ENCODE measurements around the gene SLC17A4.

SLC17A4 gene

DNA sequence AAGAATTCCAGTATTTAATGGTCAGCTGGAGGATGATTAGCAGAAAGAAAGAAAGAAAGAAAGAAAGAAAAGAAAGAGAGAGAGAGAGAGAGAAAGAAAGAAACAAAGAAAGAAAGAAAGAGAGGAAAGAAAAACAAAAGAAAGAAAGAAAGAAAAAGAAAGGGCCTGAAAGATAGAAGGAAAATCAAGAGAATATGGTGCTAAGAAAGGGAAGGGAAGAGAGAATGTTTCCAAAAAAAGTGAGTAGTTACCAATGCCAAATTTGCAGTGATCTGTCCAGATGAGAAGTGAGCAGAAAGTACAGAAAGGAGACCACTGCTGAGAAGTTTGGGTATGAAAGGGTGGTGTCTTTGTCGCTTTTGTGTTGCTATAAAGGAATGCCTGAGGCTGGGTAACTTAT is 26.6 kb downstream of the SLC17A4 start:
- no peak for DNase-seq (ENCODE audit: low read depth)
- H3K4me3 ChIP-seq (ENCODE audit: low read depth, low read length) = no peak overlapping the region
- TF ChIP-seq, protein P1, sequence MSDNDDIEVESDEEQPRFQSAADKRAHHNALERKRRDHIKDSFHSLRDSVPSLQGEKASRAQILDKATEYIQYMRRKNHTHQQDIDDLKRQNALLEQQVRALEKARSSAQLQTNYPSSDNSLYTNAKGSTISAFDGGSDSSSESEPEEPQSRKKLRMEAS (IDR thresholded peaks at IDR 0.05; ENCODE audit: low read depth, low read length) = no peak
- TF ChIP-seq MYC (IDR thresholded peaks at IDR 0.05; ENCODE audit: low read depth, low read length) = no peak
- TF ChIP-seq POLR2A (IDR thresholded peaks at IDR 0.05; ENCODE audit: extremely low read depth, insufficient read length) = no peak
- TF ChIP-seq CTCF (IDR thresholded peaks at IDR 0.05; ENCODE audit: low read depth, low read length) = no peak

DNA sequence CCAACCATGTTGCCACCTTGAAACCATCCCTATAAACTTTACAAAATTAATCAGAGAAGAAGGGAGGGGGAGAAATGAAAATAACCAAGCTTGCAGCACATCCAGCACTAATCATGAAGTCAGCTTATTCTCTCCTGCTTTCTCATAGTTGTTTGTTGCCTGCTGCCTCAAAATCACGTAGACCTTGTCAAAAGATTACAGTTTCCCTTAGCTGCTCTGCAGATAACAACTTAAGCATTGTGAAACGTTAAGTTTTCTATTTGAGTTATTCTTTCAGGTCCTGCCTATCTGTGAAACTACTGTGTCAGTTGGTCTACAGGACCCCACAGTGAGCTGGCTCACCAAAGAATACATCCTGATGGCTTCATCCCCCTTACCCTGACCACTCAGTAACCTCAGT is 32.9 kb downstream of the SLC17A4 start:
- DNase-seq (ENCODE audit: low read depth) = no peak
- TF ChIP-seq MYC (IDR thresholded peaks at IDR 0.05; ENCODE audit: low read depth, low read length) (no peak), POLR2A (IDR thresholded peaks at IDR 0.05; ENCODE audit: extremely low read depth, insufficient read length) (no peak), CTCF (IDR thresholded peaks at IDR 0.05; ENCODE audit: low read depth, low read length) (no peak)
- TF ChIP-seq, protein P1 (IDR thresholded peaks at IDR 0.05; ENCODE audit: low read depth, low read length) = no peak
- no peak overlapping the region for H3K4me3 ChIP-seq (ENCODE audit: low read depth, low read length)

GRCh38 chr6:25788305-25788922 is 33.9 kb downstream of the SLC17A4 start:
- no peak overlapping the region for H3K4me3 ChIP-seq (ENCODE audit: low read depth, low read length)
- peak; percentile 61 for DNase-seq (ENCODE audit: low read depth)
- no peak for TF ChIP-seq MYC (IDR thresholded peaks at IDR 0.05; ENCODE audit: low read depth, low read length)
- TF ChIP-seq CTCF (IDR thresholded peaks at IDR 0.05; ENCODE audit: low read depth, low read length) = peak; percentile 64

DNA sequence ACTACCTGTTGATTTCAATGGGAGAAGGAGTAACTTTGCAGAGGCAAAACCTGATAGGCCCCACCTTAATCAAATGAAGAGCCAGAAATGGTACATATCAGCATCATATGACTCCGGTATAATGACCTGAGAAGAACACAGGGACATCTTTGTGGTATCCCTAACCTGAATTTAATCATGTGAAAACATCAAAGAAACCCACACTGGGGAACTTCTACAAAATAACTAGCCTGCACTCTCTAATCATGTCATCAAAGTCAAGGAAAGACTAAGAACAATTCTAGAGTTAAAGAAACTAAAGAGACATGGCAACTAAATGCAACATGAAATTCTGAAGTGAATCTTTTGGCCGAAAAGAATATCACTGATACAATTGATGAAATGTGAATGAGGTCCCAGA is 34.9 kb downstream of the SLC17A4 start:
- no peak overlapping the region for H3K4me3 ChIP-seq (ENCODE audit: low read depth, low read length)
- TF ChIP-seq MYC (IDR thresholded peaks at IDR 0.05; ENCODE audit: low read depth, low read length) (no peak), POLR2A (IDR thresholded peaks at IDR 0.05; ENCODE audit: extremely low read depth, insufficient read length) (no peak), CTCF (IDR thresholded peaks at IDR 0.05; ENCODE audit: low read depth, low read length) (no peak)
- TF ChIP-seq, protein P1 (IDR thresholded peaks at IDR 0.05; ENCODE audit: low read depth, low read length) = no peak
- no peak for DNase-seq (ENCODE audit: low read depth)

DNA sequence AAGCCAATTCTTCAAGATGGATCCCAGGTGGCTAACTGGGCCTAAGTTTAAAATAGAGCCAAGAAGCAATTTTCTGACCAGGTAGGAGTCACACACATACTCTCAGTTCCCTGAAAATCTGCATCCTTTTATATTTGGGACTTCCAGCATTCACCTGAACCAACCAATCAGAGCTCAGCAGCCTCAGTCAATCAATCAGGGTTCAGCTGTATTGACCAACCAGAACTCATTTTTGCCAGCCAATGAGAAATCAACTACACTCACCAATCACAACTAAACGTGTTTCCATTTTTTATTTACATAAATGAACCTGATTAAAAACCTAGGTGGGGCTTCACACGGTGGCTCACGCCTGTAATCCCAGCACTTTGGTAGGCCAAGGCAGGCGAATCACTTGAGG is 37.5 kb downstream of the SLC17A4 start:
- no peak for DNase-seq (ENCODE audit: low read depth)
- no peak overlapping the region for H3K4me3 ChIP-seq (ENCODE audit: low read depth, low read length)
- no peak for TF ChIP-seq MYC (IDR thresholded peaks at IDR 0.05; ENCODE audit: low read depth, low read length)

- peak; percentile 4 for DNase-seq (ENCODE audit: low read depth)
Observed at GRCh38 chr6:25793970-25794369, 39.4 kb downstream of the SLC17A4 start.

More at GRCh38 chr6:25793970-25794369, 39.4 kb downstream of the SLC17A4 start:
- no peak for TF ChIP-seq MYC (IDR thresholded peaks at IDR 0.05; ENCODE audit: low read depth, low read length)
- no peak for TF ChIP-seq CTCF (IDR thresholded peaks at IDR 0.05; ENCODE audit: low read depth, low read length)
- no peak for TF ChIP-seq POLR2A (IDR thresholded peaks at IDR 0.05; ENCODE audit: extremely low read depth, insufficient read length)
- TF ChIP-seq, protein P1 (IDR thresholded peaks at IDR 0.05; ENCODE audit: low read depth, low read length) = no peak
- H3K4me3 ChIP-seq (ENCODE audit: low read depth, low read length) = no peak overlapping the region
